ENCODE data around the gene SLAMF6. TPM values are rescaled to one million over a fixed set of nuclear protein-coding genes. Genes with fewer than 3 reads are reported as not detected.
"Not testable (repeated sequence)": the region's sequence is repeated elsewhere in the genome, so short reads cannot be mapped to it uniquely, and the experiment has no call there.

Gene SLAMF6
- total and polyA plus RNA-seq, 10 of the 15 experiments (the other 5 are each of a cell fraction or from before 2014, with no cell fraction given) = 20.5 to 89.6 (median 36.5) TPM

- H3K4me1 ChIP-seq (ENCODE audit: control insufficient read depth, insufficient read depth, low read length); H3K36me3 ChIP-seq (ENCODE audit: control insufficient read depth in 2 of 2, insufficient read depth in 2 of 2, low read length in 1 of 2); H3K9me3 ChIP-seq (replicated peaks; ENCODE audit: control insufficient read depth, insufficient read depth, low read length); H3K27ac ChIP-seq (ENCODE audit: control insufficient read depth, insufficient read depth); H3K27me3 ChIP-seq (replicated peaks in 1 of 2; ENCODE audit: control insufficient read depth in 2 of 2, insufficient read depth in 2 of 2, low read length in 1 of 2); H3K4me3 ChIP-seq; H2AFZ ChIP-seq (ENCODE audit: control insufficient read depth, low read depth, low read length); DNase-seq (ENCODE audit: low read depth, low spot score); H3K4me2 ChIP-seq (ENCODE audit: control insufficient read depth, insufficient read depth); BruUV-seq (replicated peaks); H4K20me1 ChIP-seq (ENCODE audit: control insufficient read depth, insufficient read depth); ATAC-seq; H3K79me2 ChIP-seq (ENCODE audit: control insufficient read depth, insufficient read depth, low read length); H3K9ac ChIP-seq (ENCODE audit: control insufficient read depth, insufficient read depth, low read length); FAIRE-seq; in situ Hi-C loops (cut with MboI); intact Hi-C loops (cut with micrococcal nuclease; ENCODE audit: unreplicated experiment): not testable (repeated sequence)
- WGBS (ENCODE audit: insufficient coverage, insufficient replicate concordance, low lambda C conversion rate, missing lambda C conversion rate) = 51% methylated on average over 2 of the region's 2 CpGs
- POLR2A ChIA-PET = interaction anchor here (6.8 kb wide), 1 partner anchor 9 kb away, joined by 43 read pairs; no protein-coding TSS in a partner anchor
- RAD21 ChIA-PET (ENCODE audit: unreplicated experiment) = interaction anchor here (2.7 to 4.3 kb wide), 2 partner anchors 14 to 42 kb away, joined by 8 to 12 read pairs; no protein-coding TSS in a partner anchor
- TF ChIP-seq RUNX3 (IDR thresholded peaks at IDR 0.05; ENCODE audit: low read length) = 0 out of 2 replicates have a peak, but pooled peaks have one; percentile 8
- CTCF ChIA-PET = interaction anchor here (1.2 to 2.6 kb wide), 3 partner anchors 9 to 23 kb away, joined by 4 to 9 read pairs (median 8); no protein-coding TSS in a partner anchor
- SMC1A ChIA-PET (ENCODE audit: uncharacterized antibody, unreplicated experiment) = interaction anchor here (2.5 to 30.0 kb wide), 3 partner anchors 14 to 36 kb away, joined by 6 to 735 read pairs (median 133); partner anchors contain the start of gene CD84
These were observed 39.7 kb upstream of the SLAMF6 start for GRCh38 chr1:160562745-160563144.

- no peaks in the 10 kb centered on the region for H3K36me3 ChIP-seq (ENCODE audit: control insufficient read depth in 2 of 2, insufficient read depth in 2 of 2, low read length in 1 of 2)
- CTCF ChIA-PET = interaction anchor here (1.0 to 3.2 kb wide), 7 partner anchors 8 to 44 kb away, joined by 3 to 12 read pairs (median 4); no protein-coding TSS in a partner anchor
- H3K4me3 ChIP-seq = no peak overlapping the region
- POLR2A ChIA-PET = interaction anchor here (1.2 to 2.5 kb wide), 5 partner anchors 8 to 46 kb away, joined by 3 to 14 read pairs (median 4); no protein-coding TSS in a partner anchor
- DNase-seq (ENCODE audit: low read depth, low spot score) = no peak
- no peak overlapping the region for H2AFZ ChIP-seq (ENCODE audit: control insufficient read depth, low read depth, low read length)
- in situ Hi-C loops (cut with MboI) (no loop called here), intact Hi-C loops (cut with micrococcal nuclease; ENCODE audit: unreplicated experiment) (no loop called here)
- H4K20me1 ChIP-seq (ENCODE audit: control insufficient read depth, insufficient read depth) = no peaks in the 10 kb centered on the region
- RAD21 ChIA-PET (ENCODE audit: unreplicated experiment) = interaction anchor here (1.1 to 4.3 kb wide), 4 partner anchors 7 to 44 kb away, joined by 3 to 12 read pairs (median 6); no protein-coding TSS in a partner anchor
- no peak overlapping the region for H3K9ac ChIP-seq (ENCODE audit: control insufficient read depth, insufficient read depth, low read length)
- SMC1A ChIA-PET (ENCODE audit: uncharacterized antibody, unreplicated experiment) = interaction anchor here (1.2 to 30.0 kb wide), 6 partner anchors 7 to 131 kb away, joined by 3 to 735 read pairs (median 16); partner anchors contain the start of gene CD84
- BruUV-seq (replicated peaks) = no TSS peak
- H3K4me1 ChIP-seq (ENCODE audit: control insufficient read depth, insufficient read depth, low read length) = no peaks in the 10 kb centered on the region; the same call in 1 of the 2 replicates
- H3K27me3 ChIP-seq (replicated peaks in 1 of 2; ENCODE audit: control insufficient read depth in 2 of 2, insufficient read depth in 2 of 2, low read length in 1 of 2) = no peaks in the 10 kb centered on the region
- no peak for FAIRE-seq
- H3K27ac ChIP-seq (ENCODE audit: control insufficient read depth, insufficient read depth) = no peak overlapping the region
- peaks cover 8% of the 10 kb centered on the region for H3K79me2 ChIP-seq (ENCODE audit: control insufficient read depth, insufficient read depth, low read length)
- peaks cover 10% of the 10 kb centered on the region; the same call in 2 of the 3 replicates for H3K9me3 ChIP-seq (replicated peaks; ENCODE audit: control insufficient read depth, insufficient read depth, low read length)
- no peak for ATAC-seq
- no peak overlapping the region for H3K4me2 ChIP-seq (ENCODE audit: control insufficient read depth, insufficient read depth)
- TF ChIP-seq ZNF622 (IDR thresholded peaks at IDR 0.05) (no peak), BRCA1 (IDR thresholded peaks at IDR 0.05; ENCODE audit: low read depth, low read length) (no peak), IKZF1 (conservative IDR thresholded peaks at IDR 0.05) (no peak), ZBTB4 (CRISPR knock-in tag; IDR thresholded peaks at IDR 0.05) (no peak), STAT1 (conservative IDR thresholded peaks at IDR 0.05) (no peak), ZSCAN29 (IDR thresholded peaks at IDR 0.05) (no peak), ZNF592 (IDR thresholded peaks at IDR 0.05) (no peak)
These were observed 37.8 kb upstream of the SLAMF6 start for GRCh38 chr1:160560806-160561205.
